Fibroblast of pulmonary artery (primary cell): ENCODE results near the gene RGMA.

Source experiments
- DNase-seq: peaks from one replicate; pipeline ENCODE4 v3.0.0-alpha.2; 2010; ENCODE audit warnings: low read depth
- H3K4me3 ChIP-seq: replicated peaks from 2 replicates; pipeline ENCODE4 v1.5.1; 2011; ENCODE audit warnings: low read depth, mild to moderate bottlenecking, control low read depth, low read length, moderate library complexity
- CTCF ChIP-seq: IDR thresholded peaks from 2 replicates; pipeline ENCODE4 v1.5.1; 2011; ENCODE audit warnings: mild to moderate bottlenecking, control low read depth, low read length, inconsistent platforms; ENCODE audit errors: missing control alignments

Gene RGMA

GRCh38 chr15:93060336-93061248 lies 28.4 kb downstream of the RGMA start:
- DNase-seq = no peak
- no peak for TF ChIP-seq CTCF
- no peak overlapping the region for H3K4me3 ChIP-seq

GRCh38 chr15:93059442-93059841 lies 29.6 kb downstream of the RGMA start:
- DNase-seq = no peak
- no peak overlapping the region for H3K4me3 ChIP-seq
- TF ChIP-seq CTCF = no peak

GRCh38 chr15:93058904-93059427 lies 30.0 kb downstream of the RGMA start:
- DNase-seq = no peak
- H3K4me3 ChIP-seq = no peak overlapping the region
- no peak for TF ChIP-seq CTCF

GRCh38 chr15:93058128-93058527 lies 30.9 kb downstream of the RGMA start:
- TF ChIP-seq CTCF = no peak
- no peak overlapping the region for H3K4me3 ChIP-seq
- DNase-seq = no peak

- no peak for DNase-seq
- no peak for TF ChIP-seq CTCF
- no peak overlapping the region for H3K4me3 ChIP-seq
Observed at GRCh38 chr15:93057618-93058017, 31.4 kb downstream of the RGMA start.

GRCh38 chr15:93056836-93057235 lies 32.2 kb downstream of the RGMA start:
- no peak overlapping the region for H3K4me3 ChIP-seq
- no peak for TF ChIP-seq CTCF
- no peak for DNase-seq

- no peak for TF ChIP-seq CTCF
- no peak overlapping the region for H3K4me3 ChIP-seq
- DNase-seq = no peak
Observed at GRCh38 chr15:93055211-93055610, 33.8 kb downstream of the RGMA start.
